K562 (cell line): Measurements from ENCODE around the gene BTN3A1. TPM values are rescaled to one million over a fixed set of nuclear protein-coding genes. Genes with fewer than 3 reads are reported as not detected.

ENCODE experiments used
- ADNP ChIP-seq: fragments of 200-800 bp; sonication (Bioruptor generic); IDR thresholded peaks from 2 replicates; pipeline ENCODE4 v1.6.1; 2016; ENCODE audit warnings: missing genetic modification characterization, missing compliant biosample characterization
- BRD9 ChIP-seq: fragments of 450-650 bp; IDR thresholded peaks from 2 replicates; pipeline ENCODE4 v1.6.1; 2018; ENCODE audit warnings: low read depth; ENCODE audit not compliant: partially characterized antibody
- CBX2 ChIP-seq: fragments of 200-600 bp; sonication (generic); IDR thresholded peaks from one replicate; pipeline ENCODE4 v1.6.1; 2012; ENCODE audit warnings: mild to moderate bottlenecking, low read length, inconsistent platforms; ENCODE audit not compliant: insufficient read depth, poor library complexity, severe bottlenecking
- FOXJ2 ChIP-seq: fragments of 200-800 bp; sonication (Bioruptor generic); IDR thresholded peaks from 2 replicates; pipeline ENCODE4 v1.6.1; 2016; ENCODE audit warnings: missing genetic modification characterization, missing compliant biosample characterization
- HLTF ChIP-seq: fragments of 450-650 bp; IDR thresholded peaks from 2 replicates; pipeline ENCODE4 v1.6.1; 2016
- HNRNPL ChIP-seq: fragments of 200-400 bp; formaldehyde crosslinking; IDR thresholded peaks from 2 replicates; pipeline ENCODE4 v1.6.1; 2017; ENCODE audit warnings: low read depth, mild to moderate bottlenecking, low read length
- L3MBTL2 ChIP-seq: fragments of 450-650 bp; IDR thresholded peaks from 2 replicates; pipeline ENCODE4 v1.6.1; 2016; ENCODE audit warnings: mild to moderate bottlenecking, moderate library complexity
- MAFG ChIP-seq: fragments of 450-650 bp; conservative IDR thresholded peaks from 2 replicates; pipeline ENCODE4 v1.6.1; 2016; ENCODE audit warnings: missing genetic modification characterization, missing compliant biosample characterization
- MIER1 ChIP-seq: fragments of 450-650 bp; IDR thresholded peaks from 2 replicates; pipeline ENCODE4 v1.6.1; 2016; ENCODE audit warnings: antibody characterized with exemption, mild to moderate bottlenecking, low read depth
- MTF1 ChIP-seq: fragments of 250-450 bp; sonication (Bioruptor Pico); IDR thresholded peaks from 2 replicates; pipeline ENCODE4 v1.9.0; 2021; ENCODE audit warnings: moderate library complexity, mild to moderate bottlenecking, inconsistent platforms, borderline replicate concordance
- POLR2AphosphoS5 ChIP-seq: IDR thresholded peaks from 2 replicates; pipeline ENCODE4 v1.6.1; 2011; ENCODE audit warnings: mild to moderate bottlenecking, low read depth, low read length, moderate library complexity; ENCODE audit not compliant: control insufficient read depth, insufficient read depth
- RBM25 ChIP-seq: fragments of 200-400 bp; formaldehyde crosslinking; IDR thresholded peaks from 2 replicates; pipeline ENCODE4 v1.6.1; 2018; ENCODE audit warnings: low read length, low read depth, moderate library complexity; ENCODE audit not compliant: severe bottlenecking
- SETDB1 ChIP-seq: IDR thresholded peaks from one replicate; pipeline ENCODE4 v1.6.1; 2012; ENCODE audit warnings: low read length, control low read depth, inconsistent platforms
- SOX6 ChIP-seq: fragments of 450-650 bp; IDR thresholded peaks from 2 replicates; pipeline ENCODE4 v1.6.1; 2014; ENCODE audit warnings: mild to moderate bottlenecking
- SP2 ChIP-seq: IDR thresholded peaks from 2 replicates; pipeline ENCODE4 v1.6.1; 2011; ENCODE audit warnings: mild to moderate bottlenecking, low read depth, low read length, moderate library complexity; ENCODE audit not compliant: poor library complexity, severe bottlenecking; ENCODE audit errors: extremely low read depth
- U2AF1 ChIP-seq: fragments of 200-400 bp; formaldehyde crosslinking; optimal IDR thresholded peaks from 2 replicates; pipeline ENCODE3; 2017; ENCODE audit warnings: mild to moderate bottlenecking, low read depth, low read length, moderate library complexity
- ZNF507 ChIP-seq: conservative IDR thresholded peaks from 2 replicates; pipeline ENCODE4 v1.6.1; 2017; ENCODE audit warnings: missing genetic modification characterization, missing compliant biosample characterization
- polyA plus RNA-seq, 8 experiments: library from polyadenylated mRNA; depleted of rRNA in 4 of 8; stranded (reverse) in 5 of 8; unstranded in 3 of 8; fragments of >200 nt; fragmentation: Nextera tagmentation in 2 of 8; fragmentation: Illumina TruSeq in 1 of 8; extraction: Ambion mirVana in 2 of 8; extraction: Trizol in 1 of 8; gene quantifications; 2 replicates each; pipeline versions ENCODE4 v1.2.1 to v1.2.3, GENCODE V29; 2011 to 2014; ENCODE audit warnings: inconsistent platforms in 1 of 8, missing spikeins in 1 of 8
- total RNA-seq, 7 experiments: library from RNA; depleted of rRNA in 6 of 7; stranded (reverse); fragments of >200 nt in 6 of 7; fragmentation: Illumina TruSeq in 2 of 7; extraction: Trizol in 2 of 7; gene quantifications; 2 replicates each; pipeline versions ENCODE4 v1.2.1 to v1.2.3, GENCODE V29; 2011 to 2021; ENCODE audit warnings: low replicate concordance in 1 of 7
- TF ChIP-seq, protein P1 (sequence below): fragments of 150-350 bp; conservative IDR thresholded peaks from 2 replicates; pipeline ENCODE4 v1.6.1; 2014; ENCODE audit warnings: low read length
- TF ChIP-seq, protein P2 (sequence below): fragments of 250-450 bp; sonication (Bioruptor Pico); IDR thresholded peaks from 2 replicates; pipeline ENCODE4 v1.4.0; 2020
- TF ChIP-seq, protein P3 (sequence below): IDR thresholded peaks from 2 replicates; pipeline ENCODE4 v1.6.1; 2011; ENCODE audit warnings: borderline replicate concordance, low read depth, mild to moderate bottlenecking, moderate library complexity, low read length; ENCODE audit not compliant: insufficient read depth, poor library complexity, severe bottlenecking
- TF ChIP-seq, protein P4 (sequence below): sonication (generic); formaldehyde crosslinking; IDR thresholded peaks from 2 replicates; pipeline ENCODE4 v1.8.1; 2023; ENCODE audit warnings: mild to moderate bottlenecking, missing genetic modification reagents, moderate library complexity

The BTN3A1 gene
- total and polyA plus RNA-seq, 9 of the 15 experiments (the other 6 are each of a cell fraction or from before 2014, with no cell fraction given): 0.84 to 8.5 (median 3.9) TPM

DNA sequence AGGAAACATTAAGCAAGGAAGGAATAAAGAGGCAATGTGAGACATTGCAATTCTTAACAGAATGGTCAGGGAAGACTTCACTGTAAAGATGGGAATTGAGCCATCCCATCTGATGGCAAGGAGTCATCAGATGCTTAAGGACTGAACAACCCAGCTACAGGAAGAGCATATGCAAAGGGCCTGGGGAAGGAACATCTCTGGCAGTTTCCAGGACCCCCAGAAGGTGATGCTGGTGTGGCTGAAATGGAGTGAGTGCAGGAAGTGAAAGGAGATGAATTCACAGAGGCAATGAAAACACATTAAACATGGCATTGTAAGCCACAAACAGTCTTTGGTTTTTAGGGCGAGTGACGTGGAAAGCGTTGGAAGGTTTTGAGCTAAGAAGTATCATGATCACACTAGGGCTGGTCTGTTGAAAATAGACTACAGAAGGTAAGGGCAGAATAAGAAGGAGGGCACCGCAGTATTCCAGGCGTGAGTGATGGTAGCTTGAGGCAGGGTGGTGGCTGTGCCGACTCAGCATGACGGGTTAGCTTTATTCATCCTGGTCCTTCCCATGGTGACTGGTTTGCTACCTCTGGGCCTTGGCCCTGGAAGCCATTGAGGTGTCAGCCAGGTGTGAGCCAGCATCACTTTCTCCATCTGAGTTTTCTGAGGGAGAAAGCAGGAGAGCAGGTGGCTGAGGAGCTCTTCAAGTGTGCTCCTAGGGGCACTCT, 62.5 kb downstream of the BTN3A1 start (continued):
- TF ChIP-seq, protein P1, sequence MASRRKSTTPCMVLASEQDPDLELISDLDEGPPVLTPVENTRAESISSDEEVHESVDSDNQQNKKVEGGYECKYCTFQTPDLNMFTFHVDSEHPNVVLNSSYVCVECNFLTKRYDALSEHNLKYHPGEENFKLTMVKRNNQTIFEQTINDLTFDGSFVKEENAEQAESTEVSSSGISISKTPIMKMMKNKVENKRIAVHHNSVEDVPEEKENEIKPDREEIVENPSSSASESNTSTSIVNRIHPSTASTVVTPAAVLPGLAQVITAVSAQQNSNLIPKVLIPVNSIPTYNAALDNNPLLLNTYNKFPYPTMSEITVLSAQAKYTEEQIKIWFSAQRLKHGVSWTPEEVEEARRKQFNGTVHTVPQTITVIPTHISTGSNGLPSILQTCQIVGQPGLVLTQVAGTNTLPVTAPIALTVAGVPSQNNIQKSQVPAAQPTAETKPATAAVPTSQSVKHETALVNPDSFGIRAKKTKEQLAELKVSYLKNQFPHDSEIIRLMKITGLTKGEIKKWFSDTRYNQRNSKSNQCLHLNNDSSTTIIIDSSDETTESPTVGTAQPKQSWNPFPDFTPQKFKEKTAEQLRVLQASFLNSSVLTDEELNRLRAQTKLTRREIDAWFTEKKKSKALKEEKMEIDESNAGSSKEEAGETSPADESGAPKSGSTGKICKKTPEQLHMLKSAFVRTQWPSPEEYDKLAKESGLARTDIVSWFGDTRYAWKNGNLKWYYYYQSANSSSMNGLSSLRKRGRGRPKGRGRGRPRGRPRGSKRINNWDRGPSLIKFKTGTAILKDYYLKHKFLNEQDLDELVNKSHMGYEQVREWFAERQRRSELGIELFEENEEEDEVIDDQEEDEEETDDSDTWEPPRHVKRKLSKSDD: no peak
- TF ChIP-seq HNRNPL (no peak), MAFG (tag) (0 out of 2 replicates have a peak, but pooled peaks have one; percentile 28), ZNF507 (tag) (no peak), ADNP (tag) (no peak), FOXJ2 (tag) (no peak), RBM25 (peak; percentile 41), U2AF1 (no peak), L3MBTL2 (no peak), SP2 (no peak), CBX2 (no peak), MTF1 (no peak), SOX6 (no peak), HLTF (no peak), POLR2AphosphoS5 (no peak), SETDB1 (no peak), BRD9 (no peak), MIER1 (peak; percentile 94)
- TF ChIP-seq, protein P2, sequence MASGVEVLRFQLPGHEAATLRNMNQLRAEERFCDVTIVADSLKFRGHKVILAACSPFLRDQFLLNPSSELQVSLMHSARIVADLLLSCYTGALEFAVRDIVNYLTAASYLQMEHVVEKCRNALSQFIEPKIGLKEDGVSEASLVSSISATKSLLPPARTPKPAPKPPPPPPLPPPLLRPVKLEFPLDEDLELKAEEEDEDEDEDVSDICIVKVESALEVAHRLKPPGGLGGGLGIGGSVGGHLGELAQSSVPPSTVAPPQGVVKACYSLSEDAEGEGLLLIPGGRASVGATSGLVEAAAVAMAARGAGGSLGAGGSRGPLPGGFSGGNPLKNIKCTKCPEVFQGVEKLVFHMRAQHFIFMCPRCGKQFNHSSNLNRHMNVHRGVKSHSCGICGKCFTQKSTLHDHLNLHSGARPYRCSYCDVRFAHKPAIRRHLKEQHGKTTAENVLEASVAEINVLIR (CRISPR knock-in tag): no peak
- TF ChIP-seq, protein P3, sequence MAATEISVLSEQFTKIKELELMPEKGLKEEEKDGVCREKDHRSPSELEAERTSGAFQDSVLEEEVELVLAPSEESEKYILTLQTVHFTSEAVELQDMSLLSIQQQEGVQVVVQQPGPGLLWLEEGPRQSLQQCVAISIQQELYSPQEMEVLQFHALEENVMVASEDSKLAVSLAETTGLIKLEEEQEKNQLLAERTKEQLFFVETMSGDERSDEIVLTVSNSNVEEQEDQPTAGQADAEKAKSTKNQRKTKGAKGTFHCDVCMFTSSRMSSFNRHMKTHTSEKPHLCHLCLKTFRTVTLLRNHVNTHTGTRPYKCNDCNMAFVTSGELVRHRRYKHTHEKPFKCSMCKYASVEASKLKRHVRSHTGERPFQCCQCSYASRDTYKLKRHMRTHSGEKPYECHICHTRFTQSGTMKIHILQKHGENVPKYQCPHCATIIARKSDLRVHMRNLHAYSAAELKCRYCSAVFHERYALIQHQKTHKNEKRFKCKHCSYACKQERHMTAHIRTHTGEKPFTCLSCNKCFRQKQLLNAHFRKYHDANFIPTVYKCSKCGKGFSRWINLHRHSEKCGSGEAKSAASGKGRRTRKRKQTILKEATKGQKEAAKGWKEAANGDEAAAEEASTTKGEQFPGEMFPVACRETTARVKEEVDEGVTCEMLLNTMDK: no peak
- TF ChIP-seq, protein P4, sequence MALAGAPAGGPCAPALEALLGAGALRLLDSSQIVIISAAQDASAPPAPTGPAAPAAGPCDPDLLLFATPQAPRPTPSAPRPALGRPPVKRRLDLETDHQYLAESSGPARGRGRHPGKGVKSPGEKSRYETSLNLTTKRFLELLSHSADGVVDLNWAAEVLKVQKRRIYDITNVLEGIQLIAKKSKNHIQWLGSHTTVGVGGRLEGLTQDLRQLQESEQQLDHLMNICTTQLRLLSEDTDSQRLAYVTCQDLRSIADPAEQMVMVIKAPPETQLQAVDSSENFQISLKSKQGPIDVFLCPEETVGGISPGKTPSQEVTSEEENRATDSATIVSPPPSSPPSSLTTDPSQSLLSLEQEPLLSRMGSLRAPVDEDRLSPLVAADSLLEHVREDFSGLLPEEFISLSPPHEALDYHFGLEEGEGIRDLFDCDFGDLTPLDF (CRISPR knock-in tag): no peak
